ENCODE results near the gene ANKRD66. TPM values are rescaled to one million over a fixed set of nuclear protein-coding genes. Genes with fewer than 3 reads are reported as not detected.

Gene ANKRD66
- total RNA-seq, 4 donors from 2014 or later = not detected

DNA sequence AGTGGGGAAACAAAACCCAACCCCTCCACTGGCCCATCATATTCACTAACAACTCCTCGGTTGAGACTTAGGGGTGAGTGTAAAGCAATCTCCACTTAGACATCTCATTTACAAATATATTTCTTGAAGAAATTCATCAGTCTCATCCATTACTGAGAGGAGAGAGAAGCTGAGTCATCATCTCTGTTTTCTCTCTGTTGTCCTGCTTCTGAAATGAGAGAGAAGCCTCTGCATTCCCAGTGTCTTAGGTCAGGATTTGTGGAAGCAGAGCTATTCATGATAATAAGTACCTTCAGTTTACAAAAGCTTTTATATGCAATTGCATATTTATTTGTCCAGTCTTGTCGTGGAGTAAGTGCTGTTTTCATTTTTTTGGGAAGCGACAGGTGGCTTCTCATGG is 47.3 kb downstream of the ANKRD66 start:
- no peaks in the 10 kb centered on the region for H3K27me3 ChIP-seq
- in situ Hi-C loops (cut with MboI; ENCODE audit: low sequenced_read_pairs in 4 of 4) = no loop called here

DNA sequence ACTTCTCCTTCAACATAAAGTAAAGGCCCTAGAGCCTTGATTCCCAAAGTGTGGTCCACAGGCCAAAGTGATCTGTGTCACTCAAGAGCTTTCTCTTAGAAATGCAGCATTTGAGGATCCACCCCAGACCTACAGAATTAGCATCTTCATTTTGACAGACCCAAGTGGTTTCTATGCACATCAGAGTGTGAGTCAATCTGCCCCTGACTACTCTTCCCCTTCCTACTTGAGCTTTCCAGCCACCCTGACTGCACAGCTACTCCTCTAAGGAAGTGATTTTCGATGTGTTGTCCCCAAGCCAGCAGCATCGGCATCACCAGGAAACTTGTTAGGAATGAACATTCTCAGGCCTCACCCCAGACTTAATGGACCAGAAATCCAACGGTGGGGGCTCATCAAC is 49.1 kb downstream of the ANKRD66 start:
- no peak for ATAC-seq
- no peak for TF ChIP-seq CTCF (IDR thresholded peaks at IDR 0.05 in 4 of 5, conservative IDR thresholded peaks at IDR 0.05 in 1 of 5)
- no peak for TF ChIP-seq POLR2A (IDR thresholded peaks at IDR 0.05)
- Histone ChIP-seq H3K4me3 (no peak overlapping the region), H3K27me3 (no peaks in the 10 kb centered on the region), H3K36me3 (no peaks in the 10 kb centered on the region), H3K27ac (no peak overlapping the region), H3K9me3 (no peaks in the 10 kb centered on the region), H3K4me1 (no peaks in the 10 kb centered on the region)
- in situ Hi-C loops (cut with MboI; ENCODE audit: low sequenced_read_pairs in 4 of 4) (no loop called here), intact Hi-C loops (cut with DNase I; ENCODE audit: low total_unique reads) (no loop called here)
- no peak for DNase-seq

More for the DNA sequence above, 47.3 kb downstream of the ANKRD66 start:
- DNase-seq = no peak
- TF ChIP-seq CTCF (IDR thresholded peaks at IDR 0.05 in 4 of 5, conservative IDR thresholded peaks at IDR 0.05 in 1 of 5) (no peak), POLR2A (IDR thresholded peaks at IDR 0.05) (no peak)
- H3K9me3 ChIP-seq = no peaks in the 10 kb centered on the region
- no peak overlapping the region for H3K4me3 ChIP-seq
- no peak for ATAC-seq
- no peaks in the 10 kb centered on the region for H3K4me1 ChIP-seq
- intact Hi-C loops (cut with DNase I; ENCODE audit: low total_unique reads) = no loop called here
- no peaks in the 10 kb centered on the region for H3K36me3 ChIP-seq
- H3K27ac ChIP-seq = no peak overlapping the region

GRCh38 chr6:46796848-46797580 is 50.3 kb downstream of the ANKRD66 start:
- DNase-seq (no peak), ATAC-seq (no peak)
- Histone ChIP-seq H3K27me3 (no peaks in the 10 kb centered on the region), H3K36me3 (no peaks in the 10 kb centered on the region), H3K4me3 (no peak overlapping the region), H3K27ac (no peak overlapping the region), H3K4me1 (no peaks in the 10 kb centered on the region), H3K9me3 (no peaks in the 10 kb centered on the region)
- intact Hi-C loops (cut with DNase I; ENCODE audit: low total_unique reads) (no loop called here), in situ Hi-C loops (cut with MboI; ENCODE audit: low sequenced_read_pairs in 4 of 4) (no loop called here)
- TF ChIP-seq CTCF (IDR thresholded peaks at IDR 0.05 in 4 of 5, conservative IDR thresholded peaks at IDR 0.05 in 1 of 5) (no peak), POLR2A (IDR thresholded peaks at IDR 0.05) (no peak)

DNA sequence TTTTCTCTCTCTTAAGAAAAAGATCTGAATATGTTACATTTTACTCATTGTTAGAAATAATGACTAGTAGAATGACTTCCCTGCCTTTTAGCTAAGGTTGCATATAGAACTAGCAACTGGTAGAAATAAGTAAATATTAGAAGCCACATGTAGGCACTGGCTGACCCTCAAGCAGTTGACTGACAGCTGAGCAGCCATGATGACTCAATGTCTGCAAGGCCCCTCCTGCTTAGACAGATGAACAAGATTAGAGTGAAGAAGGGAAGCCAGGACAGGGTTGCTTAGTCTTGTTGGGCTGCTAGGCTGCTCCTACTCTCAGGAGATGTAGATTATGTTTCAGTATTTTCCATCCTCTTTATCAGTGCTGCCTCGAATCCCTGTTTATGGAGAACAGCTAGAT is 52.9 kb downstream of the ANKRD66 start:
- Histone ChIP-seq H3K27ac (no peak overlapping the region), H3K36me3 (no peaks in the 10 kb centered on the region), H3K4me1 (no peaks in the 10 kb centered on the region), H3K27me3 (no peaks in the 10 kb centered on the region), H3K4me3 (no peak overlapping the region), H3K9me3 (no peaks in the 10 kb centered on the region)
- ATAC-seq (no peak), DNase-seq (no peak)
- intact Hi-C loops (cut with DNase I; ENCODE audit: low total_unique reads) (no loop called here), in situ Hi-C loops (cut with MboI; ENCODE audit: low sequenced_read_pairs in 4 of 4) (no loop called here)
- TF ChIP-seq POLR2A (IDR thresholded peaks at IDR 0.05) (no peak), CTCF (IDR thresholded peaks at IDR 0.05 in 4 of 5, conservative IDR thresholded peaks at IDR 0.05 in 1 of 5) (no peak)

- H3K4me3 ChIP-seq = no peak overlapping the region
- H3K9me3 ChIP-seq = no peaks in the 10 kb centered on the region
- H3K27ac ChIP-seq = no peak overlapping the region
- no peaks in the 10 kb centered on the region for H3K4me1 ChIP-seq
- peaks cover 0 to 3% (median 0%) of the 10 kb centered on the region in 3 donors for H3K27me3 ChIP-seq
- in situ Hi-C loops (cut with MboI; ENCODE audit: low sequenced_read_pairs in 4 of 4) = no loop called here
- DNase-seq = no peak
- no peak for ATAC-seq
- no peaks in the 10 kb centered on the region for H3K36me3 ChIP-seq
- intact Hi-C loops (cut with DNase I; ENCODE audit: low total_unique reads) = no loop called here
- TF ChIP-seq CTCF (IDR thresholded peaks at IDR 0.05 in 4 of 5, conservative IDR thresholded peaks at IDR 0.05 in 1 of 5) (no peak), POLR2A (IDR thresholded peaks at IDR 0.05) (no peak)
These were observed 62.1 kb downstream of the ANKRD66 start for GRCh38 chr6:46808806-46809205.
